HG02943 (cell line): ENCODE results near the gene GPALPP1.
"Not testable (repeated sequence)": the region's sequence is repeated elsewhere in the genome, so short reads cannot be mapped to it uniquely, and the experiment has no call there.

ENCODE experiments used
- ATAC-seq: cut with Tn5 transposase; IDR thresholded peaks from one replicate; pipeline ENCODE4 v1.9.1; 2021; ENCODE audit warnings: mild to moderate bottlenecking, low read depth, moderate library complexity; ENCODE audit not compliant: unreplicated experiment

The GPALPP1 gene, protein sequence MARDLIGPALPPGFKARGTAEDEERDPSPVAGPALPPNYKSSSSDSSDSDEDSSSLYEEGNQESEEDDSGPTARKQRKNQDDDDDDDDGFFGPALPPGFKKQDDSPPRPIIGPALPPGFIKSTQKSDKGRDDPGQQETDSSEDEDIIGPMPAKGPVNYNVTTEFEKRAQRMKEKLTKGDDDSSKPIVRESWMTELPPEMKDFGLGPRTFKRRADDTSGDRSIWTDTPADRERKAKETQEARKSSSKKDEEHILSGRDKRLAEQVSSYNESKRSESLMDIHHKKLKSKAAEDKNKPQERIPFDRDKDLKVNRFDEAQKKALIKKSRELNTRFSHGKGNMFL

DNA sequence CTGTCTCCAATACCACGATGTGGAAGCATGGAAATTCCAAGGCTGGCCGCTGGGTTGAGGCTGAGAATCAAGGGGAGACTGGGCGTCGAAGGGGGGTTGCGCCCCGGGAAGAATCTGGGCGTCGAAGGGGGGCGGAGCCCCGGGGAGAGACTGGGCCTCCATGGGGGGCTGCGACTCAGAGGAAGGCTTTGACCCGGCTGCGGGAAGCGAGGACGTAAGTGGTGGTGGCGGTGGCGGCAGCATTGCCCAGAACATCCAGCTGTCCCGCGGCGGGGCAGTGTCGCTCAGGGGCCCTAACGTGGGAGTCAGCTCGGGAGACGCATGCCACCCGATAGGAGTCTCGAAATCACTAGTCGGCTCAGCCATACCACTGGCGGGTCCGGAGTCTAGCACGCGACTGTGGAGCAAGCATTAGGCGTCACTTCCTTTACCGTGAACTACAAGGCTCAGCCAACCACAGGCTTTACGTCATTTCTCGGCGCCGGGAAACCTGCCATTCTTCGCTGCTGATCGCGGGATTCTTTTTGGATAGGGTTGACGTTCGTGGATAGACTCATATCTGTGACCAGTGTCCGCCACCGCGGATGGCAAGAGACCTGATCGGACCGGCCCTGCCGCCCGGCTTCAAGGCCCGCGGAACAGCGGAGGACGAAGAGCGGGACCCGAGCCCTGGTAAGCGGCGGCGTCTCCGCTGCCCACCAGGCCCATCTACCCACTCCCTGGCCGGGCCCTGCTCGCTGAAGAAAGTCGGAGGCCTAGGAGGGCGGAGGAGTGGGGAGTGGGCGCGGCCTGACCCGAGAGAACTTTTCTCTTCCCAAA lies at the start of gene GPALPP1, which contains the start of gene NUFIP1:
GPALPP1 (plus strand) TSS at position 468 of the 819 bp plus-strand sequence; CDS start at position 585, 117 bp downstream.
NUFIP1 (minus strand) TSS at position 401 of the 819 bp plus-strand sequence; CDS start at position 366, 35 bp downstream.
- ATAC-seq = peak; percentile 98

DNA sequence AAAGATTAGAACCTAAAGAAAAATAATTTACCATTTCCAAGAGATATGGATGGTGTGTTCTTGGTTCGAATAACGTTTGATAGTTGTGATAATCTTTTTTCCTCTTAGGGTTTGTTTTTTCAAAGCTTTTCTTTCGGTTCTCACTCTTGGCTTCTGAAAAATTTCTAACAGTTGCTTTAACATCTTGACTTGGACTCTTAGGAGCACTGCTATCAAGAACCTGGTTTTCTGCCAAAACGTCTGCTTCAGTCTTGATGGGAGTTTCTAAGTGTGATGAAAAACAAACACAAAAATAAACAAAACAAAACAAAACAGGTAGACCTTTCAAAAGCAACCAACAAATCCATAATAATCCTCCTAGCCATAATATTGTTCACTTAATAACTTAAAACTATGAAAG lies 45.9 kb upstream of the GPALPP1 start:
- not testable (repeated sequence) for ATAC-seq

DNA sequence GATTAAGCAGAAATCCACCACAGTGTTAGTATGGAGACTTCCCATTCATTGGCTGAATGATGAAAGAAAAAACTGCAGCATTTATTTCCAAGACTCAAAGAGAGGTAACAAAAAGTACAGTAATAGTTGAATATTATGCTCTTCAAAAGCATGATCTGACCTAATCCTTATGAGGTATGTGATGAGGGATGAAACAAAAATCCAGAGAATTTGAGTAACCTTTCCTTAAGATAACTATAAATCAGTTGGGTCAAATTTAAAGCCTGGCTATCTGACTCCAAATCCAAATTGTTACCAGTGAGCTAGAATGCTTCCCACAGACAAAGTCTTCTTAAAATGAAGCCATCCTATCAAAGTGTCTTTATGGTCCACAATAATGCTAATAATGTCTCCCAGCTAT lies 38.2 kb upstream of the GPALPP1 start:
- no peak for ATAC-seq

DNA sequence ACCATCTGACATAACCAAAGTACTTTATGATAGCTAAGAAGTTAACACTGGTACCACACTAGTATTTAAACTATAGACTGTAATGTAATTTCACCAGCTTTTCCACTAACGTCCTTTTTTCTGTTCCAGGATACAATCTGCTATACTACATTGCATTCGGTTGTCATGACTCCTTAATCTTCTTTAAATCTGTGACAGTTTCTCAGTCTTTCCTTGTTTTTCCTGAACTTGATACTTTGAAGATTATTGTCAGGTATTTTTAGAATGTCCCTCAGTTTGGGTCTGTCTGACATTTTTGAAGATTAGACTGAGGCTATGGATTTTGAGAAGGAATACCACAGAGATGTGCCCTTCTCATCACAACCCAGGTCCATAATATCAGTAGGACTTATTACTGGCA lies 36.7 kb upstream of the GPALPP1 start:
- ATAC-seq = no peak

DNA sequence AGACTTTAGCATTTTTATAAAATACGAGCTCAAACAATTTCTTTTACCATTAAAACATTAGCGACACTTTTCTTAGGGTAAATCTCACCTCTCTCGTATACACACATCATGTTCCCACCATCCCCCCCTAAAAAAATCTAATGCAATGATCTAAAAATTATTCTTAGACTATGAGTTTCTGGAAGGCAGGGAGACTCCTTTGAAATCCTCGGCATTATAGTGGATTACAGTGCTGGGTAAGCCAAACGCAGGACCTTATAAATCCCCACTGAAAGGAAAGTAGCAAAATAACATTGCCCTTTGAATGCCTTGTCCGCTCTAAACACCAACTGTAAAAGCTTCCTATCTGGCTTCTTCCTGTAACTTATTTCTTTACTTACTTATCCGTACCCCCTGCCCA lies 35.1 kb upstream of the GPALPP1 start:
- no peak for ATAC-seq

DNA sequence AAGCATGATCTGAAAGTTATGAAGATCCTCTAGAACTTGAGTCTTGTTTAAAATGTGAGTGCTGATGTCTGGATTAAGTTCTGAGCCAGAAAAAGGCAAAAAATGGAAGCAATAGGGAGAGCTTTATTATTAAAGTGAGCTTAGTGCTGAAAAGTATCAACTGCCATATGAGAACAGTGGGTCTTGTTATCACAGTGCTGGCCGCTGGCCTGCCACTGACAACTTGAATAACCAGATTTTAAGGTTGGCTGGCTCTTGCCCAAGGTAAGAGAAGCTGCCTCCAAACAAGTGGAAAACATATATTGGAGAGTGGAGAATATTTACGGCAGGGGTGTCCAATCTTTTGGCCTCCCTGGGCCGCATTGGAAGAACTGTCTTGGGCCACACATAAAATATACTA lies 33.9 kb upstream of the GPALPP1 start:
- ATAC-seq = no peak

DNA sequence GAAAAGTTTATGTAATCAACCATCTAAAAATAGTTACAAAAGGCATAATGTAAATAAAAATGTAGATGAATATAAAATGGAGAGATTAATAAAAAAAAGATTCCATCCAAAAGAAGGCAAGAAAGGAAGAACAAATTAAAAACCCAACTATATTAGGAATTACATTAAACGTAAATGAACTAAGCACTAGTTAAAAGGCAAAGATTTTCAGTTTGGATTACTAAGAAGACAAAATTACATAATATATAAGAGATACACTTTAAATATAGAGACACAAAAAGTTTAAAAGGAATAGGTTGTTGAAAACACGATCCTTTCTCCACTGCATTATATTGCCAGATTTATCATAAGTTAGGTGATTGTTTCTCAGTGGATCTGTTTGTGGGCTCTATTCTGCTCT lies 27.3 kb upstream of the GPALPP1 start:
- no peak for ATAC-seq

DNA sequence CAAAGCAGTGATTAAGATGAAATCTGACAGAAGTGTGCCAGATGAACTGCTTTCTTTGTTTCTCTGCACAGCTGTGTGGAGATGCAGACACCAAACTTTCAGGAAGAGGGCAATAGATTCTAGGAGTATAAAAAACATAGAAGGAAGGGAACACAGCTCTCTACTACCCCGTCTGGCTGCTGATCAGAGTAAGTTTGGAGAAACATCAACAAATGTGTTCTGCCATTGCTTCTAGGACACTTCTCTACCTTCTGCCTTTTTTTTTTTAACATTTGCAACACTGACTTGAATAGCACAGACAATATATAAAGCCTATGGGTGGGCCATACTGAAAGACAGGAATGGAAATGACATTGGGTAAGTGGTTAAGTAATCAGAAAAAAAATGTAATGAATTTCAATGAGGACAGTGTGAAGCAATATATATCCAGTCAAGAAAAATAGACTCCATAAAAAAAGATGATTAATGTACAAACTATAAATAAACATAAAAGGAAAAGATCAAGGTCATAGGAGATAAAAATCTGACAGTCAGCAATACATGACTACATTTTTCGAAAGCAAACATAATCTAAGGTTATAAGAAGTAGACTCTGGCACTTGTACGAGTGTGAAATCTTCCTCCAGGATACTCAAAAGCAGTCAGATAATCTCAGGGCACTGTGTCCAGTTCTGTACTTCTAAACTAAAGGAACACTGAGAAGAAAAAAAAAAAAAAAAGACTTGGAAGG lies 21.5 kb upstream of the GPALPP1 start:
- no peak for ATAC-seq

DNA sequence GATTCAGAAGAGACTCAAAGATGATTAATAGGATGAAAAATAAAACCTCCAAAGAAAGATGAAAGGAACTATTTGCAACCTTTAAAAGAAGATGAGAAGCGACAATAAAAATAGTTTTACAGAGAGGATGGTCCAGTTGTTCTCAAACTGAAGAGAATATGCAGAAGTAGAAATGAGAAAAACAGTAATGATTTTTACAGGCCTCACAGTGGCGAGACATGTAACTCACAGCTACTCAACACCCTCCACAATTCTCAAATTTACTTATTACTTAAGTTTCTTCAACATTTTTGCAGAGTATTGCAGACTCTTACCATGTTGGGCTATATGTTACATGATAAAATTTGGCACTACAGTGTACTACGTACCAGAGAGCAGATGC lies 20.9 kb upstream of the GPALPP1 start:
- ATAC-seq = no peak

DNA sequence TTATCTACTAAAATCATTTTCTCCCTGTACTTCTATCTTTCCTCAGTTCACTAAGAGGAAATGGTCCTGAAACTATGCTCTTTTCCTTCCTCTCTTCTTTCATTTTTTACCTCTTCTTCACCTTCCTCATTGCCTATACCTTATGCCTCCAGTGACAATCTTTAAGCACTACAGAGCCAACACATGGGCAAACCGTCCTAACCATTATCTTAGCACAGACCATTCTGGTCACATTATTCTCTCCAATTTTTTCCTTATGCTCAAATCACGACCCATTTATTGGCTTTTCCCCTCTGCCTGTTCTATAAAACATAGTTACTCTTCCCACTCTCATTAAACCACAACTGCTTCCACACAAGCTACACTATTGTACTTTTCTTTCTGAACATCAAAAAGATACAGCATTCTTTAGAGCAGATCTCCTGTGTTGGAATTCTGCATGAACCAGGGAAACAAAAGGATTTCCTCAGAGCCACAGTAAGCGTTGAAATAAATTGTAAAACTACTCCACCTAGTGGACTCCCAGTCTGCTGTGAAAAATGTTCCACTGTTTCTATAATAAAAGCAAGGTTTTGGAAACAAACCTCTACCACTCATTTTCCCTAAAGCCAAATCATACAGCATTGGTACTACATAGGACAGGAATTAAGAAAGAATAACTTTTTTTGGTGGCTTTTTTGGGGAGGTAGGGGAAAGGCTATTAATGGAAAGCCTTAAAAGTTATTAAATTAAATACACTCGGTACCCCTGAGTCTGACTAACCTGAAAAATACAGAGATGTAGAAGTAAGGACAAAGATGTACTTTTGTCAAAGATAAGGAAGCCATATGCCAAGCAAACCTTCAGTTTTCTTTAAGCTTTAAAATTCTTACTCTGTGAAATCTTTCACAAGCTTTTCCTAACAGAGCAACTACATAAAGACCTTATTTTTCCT lies 19.5 kb upstream of the GPALPP1 start:
- no peak for ATAC-seq

DNA sequence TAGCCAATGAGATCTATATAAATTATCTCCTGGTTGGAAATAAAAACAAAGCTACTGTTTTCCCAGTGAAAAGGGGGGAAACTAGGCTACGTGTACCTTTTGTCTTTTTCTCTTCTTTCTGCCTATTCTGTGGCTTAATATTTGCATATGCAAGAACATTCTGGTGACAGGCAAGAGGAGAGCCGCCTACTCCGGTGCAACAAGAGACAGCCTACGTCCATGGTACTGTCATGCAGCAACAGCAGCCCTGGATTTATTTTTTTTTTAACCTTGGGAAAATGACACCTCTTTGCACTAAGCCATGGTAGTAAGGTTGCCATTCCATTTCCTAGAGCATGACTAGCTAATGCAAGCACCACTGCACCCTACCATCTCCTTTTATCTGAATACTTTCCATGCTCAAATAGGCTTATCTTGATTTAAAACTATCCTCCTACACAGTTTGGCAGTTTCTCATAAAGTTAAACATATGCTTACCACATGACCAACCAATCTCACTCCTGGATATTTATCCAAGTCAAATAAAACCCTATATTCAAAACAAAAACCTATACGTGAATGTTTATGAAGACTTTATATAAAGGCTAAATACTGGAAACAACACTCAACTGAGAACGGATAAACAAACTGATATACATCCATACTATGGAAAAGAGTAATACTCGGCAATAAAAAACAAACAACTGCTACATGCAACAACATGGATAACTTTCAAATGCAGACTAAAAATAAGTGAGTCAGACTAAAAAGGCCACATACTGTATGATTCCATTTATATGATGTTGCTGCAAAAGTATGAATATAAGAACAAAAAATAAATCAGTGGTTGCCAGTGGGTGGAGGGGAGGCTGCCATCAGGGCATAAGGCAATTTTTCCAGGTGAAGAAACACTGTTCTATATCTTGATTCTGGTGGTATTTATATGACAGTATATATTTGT lies 17.4 kb upstream of the GPALPP1 start:
- ATAC-seq = no peak

DNA sequence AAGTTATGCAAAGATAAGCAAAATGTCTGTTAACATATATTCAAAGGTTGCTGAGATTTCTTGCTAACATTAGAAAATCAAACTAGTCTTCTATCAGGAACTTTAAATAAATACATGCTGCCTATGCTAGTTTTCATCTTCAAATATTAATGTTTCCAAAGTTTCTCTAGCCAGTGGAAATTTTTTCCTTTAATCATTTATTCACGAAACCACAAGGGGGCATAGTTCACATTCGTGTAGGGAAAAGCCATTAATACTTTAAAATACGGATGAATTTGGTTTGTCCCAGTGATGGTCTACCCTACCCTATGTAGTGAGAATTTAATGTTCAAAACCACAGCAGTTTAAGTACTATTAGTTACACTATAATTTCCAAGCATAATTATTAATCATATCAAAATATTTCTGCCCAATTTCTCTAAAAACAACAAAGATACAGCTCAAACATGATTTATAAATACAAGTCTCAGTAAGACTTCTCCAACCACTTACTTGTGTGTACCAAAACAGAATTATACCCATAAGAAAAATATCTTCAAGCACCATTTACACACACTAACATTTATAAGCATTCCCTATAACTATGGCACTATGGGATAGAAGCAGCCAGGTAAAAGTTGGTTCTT lies 16.3 kb upstream of the GPALPP1 start:
- ATAC-seq = no peak

DNA sequence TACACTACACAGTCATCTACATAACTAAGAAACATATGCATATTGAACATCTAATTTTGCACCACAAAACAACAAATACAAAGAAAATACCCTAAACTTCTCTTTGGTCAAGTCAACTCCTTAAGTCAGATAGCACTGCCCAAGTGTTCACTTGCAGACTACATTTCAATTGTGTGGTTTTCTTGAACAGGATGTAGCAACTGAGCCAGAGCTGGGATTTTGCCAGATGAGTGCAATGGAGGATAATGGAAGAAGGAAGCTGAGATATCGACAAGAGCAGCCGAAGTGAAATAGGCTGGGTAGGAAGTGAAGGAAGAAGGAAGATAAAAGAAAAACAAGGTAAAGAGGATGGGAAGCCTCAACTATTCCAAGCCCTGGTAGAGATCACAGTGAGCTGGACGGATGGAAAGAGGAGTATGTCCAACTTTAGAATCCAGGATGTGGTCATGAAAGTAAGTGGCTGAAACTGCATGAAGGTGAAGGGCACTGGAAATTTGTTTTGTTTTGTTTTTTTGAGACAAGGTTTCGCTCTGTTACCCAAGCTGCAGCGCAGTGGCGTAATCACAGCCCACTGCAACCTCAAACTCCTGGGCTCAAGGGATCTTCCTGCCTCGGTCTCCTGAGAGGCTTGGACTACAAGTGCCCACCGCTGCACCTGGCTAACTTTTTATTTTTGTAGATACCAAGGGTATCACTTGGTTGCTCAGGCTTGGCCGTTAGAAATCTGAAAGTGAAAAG lies 15.1 kb upstream of the GPALPP1 start:
- no peak for ATAC-seq

DNA sequence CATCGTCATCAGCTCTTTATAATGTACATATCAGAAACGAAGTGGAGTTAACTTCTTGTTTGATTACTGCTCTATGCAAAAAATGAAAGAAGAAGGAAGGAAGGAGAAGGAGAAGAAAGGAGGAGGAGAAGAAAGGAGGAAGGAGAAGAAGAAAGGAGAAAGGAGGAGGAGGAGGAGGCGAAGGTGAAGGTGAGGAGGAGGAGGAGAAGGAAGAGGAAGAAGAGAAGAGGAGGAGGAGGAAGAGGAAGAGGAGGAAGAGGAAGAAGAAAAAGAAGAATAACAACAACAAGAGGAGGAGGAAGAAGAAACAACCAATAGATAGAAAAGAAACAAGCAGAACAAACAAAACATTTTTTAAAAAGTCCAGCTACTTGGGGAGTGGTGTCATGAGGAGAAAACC lies 13.1 kb upstream of the GPALPP1 start:
- ATAC-seq = no peak

DNA sequence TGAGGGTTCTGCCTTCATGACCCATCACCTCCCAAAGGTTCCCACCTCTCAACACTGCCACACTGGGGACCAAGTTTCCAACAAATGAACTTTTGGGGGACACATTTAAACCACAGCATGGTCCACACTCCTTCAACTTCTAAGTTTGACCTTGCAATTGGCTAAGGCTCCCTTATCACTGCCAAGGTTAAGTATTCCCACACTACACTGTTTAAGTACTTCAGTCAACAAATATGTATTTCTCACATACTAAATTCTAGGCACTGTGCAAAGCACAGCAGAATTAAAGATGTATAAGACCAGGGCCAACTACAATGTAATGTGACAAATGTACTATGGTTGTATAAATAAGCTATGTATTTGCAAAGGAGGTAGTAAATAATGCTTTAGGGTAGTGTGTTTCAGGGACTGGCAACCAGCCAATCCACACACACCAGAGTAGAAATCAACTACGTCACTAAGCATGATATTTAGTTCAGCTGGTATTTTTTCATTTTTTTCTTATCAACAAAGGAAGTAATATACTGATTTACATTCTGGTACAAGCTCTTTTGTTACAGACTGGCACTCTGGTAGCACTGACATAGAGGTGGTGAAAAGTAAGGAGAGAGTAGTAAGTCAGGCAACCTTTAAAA lies 12.3 kb upstream of the GPALPP1 start:
- no peak for ATAC-seq

DNA sequence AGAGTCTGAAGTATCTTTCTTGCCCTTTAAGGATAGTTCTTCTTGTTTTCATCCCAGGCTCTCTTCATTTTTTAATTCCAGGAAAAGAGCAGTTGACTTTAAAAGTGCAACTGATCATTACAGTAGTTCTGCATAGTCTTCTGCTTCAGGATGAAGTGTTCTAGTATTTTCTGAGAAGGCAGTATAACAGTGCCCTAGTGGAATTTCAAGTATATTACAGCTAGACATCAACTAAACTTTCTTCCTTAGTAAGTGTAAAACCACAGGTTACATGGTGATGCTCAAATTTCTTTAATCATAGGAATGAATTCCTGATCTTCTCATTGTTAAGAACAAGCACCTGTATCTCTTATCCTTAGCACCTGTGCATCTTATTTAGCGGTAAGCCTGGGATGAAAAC lies 11.0 kb upstream of the GPALPP1 start:
- ATAC-seq = no peak

DNA sequence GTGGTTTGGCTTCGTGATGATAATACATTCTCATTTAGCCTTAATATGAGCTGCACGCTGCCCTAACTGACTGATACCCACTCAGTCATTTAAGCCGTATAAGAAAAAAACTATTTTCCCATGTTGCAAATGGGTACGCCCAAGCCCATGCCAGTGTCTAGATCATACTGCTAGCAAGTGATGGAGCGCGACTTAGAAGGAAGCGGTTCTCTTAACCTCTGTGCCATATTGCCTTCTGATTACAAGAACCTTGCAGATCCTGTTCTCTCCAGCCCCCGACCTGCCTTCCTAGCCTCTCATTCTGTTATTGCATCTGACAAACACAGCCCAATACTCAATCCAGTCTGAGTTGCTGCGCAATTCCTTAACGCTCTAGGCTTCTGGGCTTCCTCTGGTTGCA lies 603 bp downstream of the GPALPP1 start:
- peak; percentile 10 for ATAC-seq
